Natural killer cell treated with Interleukin-12 subunit alpha and Interleukin-12 subunit beta and Interleukin-15 and Interleukin-18, amount 100 ng/mL, for 72 hours (primary cell): ENCODE results near the gene CST11. TPM values are rescaled to one million over a fixed set of nuclear protein-coding genes. Genes with fewer than 3 reads are reported as not detected.

Experiments used
- ATAC-seq, 2 donors: fragments of 150-1000 bp; cut with Tn5 transposase in 1 of 2; sonication (Bioruptor Pico), chemical (Tn5 transposase) in 1 of 2; 2 replicates each; pipeline ENCODE4 v1.10.0; 2021
- DNase-seq: peaks from one replicate; pipeline ENCODE4 v3.0.0; 2022; ENCODE audit warnings: low spot score
- H3K27ac Mint-ChIP-seq, 2 donors: 1 replicate in 1 of 2; 2 replicates in 1 of 2; pipeline ENCODE4 v1.8.0; 2022; ENCODE audit warnings: mixed read lengths in 2 of 2, mild to moderate bottlenecking in 1 of 2, moderate library complexity in 1 of 2
- H3K27me3 Mint-ChIP-seq, 2 donors: 1 replicate in 1 of 2; 2 replicates in 1 of 2; pipeline ENCODE4 v1.8.0; 2022; ENCODE audit warnings: mixed read lengths in 2 of 2
- H3K36me3 Mint-ChIP-seq: one replicate; pipeline ENCODE4 v1.8.0; 2022; ENCODE audit warnings: mixed read lengths
- H3K4me1 Mint-ChIP-seq, 2 donors: 1 replicate in 1 of 2; 2 replicates in 1 of 2; pipeline ENCODE4 v1.8.0; 2022; ENCODE audit warnings: low read depth in 2 of 2, mixed read lengths in 2 of 2, mild to moderate bottlenecking in 1 of 2
- H3K4me3 Mint-ChIP-seq: one replicate; pipeline ENCODE4 v1.8.0; 2022; ENCODE audit warnings: mixed read lengths
- H3K9me3 Mint-ChIP-seq: 2 replicates; pipeline ENCODE4 v1.8.0; 2022; ENCODE audit warnings: mixed read lengths
- total RNA-seq, 2 donors: library from RNA; stranded (reverse); gene quantifications; one replicate each; pipeline ENCODE4 v1.2.3, GENCODE V29; 2022

The CST11 gene, protein sequence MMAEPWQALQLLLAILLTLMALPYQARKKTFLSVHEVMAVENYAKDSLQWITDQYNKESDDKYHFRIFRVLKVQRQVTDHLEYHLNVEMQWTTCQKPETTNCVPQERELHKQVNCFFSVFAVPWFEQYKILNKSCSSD
- total RNA-seq: not detected

DNA sequence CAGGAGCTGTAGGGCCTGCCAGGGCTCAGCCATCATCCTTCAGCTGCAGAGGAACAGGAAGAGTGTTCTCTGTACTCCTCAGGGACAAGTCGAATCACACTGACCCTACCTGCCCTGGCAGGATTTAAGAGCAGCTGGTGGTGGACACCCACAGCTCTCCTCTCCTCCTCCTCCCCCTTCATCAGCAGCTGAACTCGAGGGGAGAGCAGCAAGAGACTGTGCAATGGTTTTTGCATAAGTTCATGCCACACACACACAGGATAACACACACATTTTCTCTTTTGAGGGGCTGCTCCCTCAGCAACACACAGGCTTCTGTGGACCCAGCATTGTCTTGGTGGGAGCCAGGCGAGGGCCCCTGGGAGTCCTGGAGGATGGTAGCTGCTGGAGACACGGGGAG is at the start of gene CST11:
Gene CST11 (minus strand): TSS at position 101 of the 400 bp plus-strand sequence. CDS start 65 bp downstream, at position 36.
- H3K4me1 Mint-ChIP-seq: peaks cover 21 to 36% of the 10 kb centered on the region in 2 donors

DNA sequence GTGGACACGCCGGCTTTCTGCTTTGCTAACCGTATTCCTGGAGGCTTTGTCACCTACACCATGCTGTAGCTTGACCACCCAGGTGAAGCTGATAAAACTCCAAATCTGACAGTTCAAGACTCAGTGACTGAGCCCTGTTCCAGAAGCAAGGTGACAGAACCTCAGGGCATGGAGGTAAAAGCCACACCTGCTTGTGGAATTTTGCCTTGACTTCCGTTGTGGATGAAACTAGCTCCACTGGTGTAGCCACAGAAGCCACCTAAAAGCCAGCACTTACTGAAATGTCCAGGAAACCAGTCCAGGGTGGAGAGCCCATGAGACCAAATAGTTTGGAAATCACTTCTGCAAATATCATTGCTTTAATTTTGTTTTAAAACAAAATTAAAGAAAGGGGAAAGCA is 49.2 kb upstream of the CST11 start:
- Mint-ChIP-seq H3K36me3 (peaks cover 10% of the 10 kb centered on the region), H3K4me3 (no peak overlapping the region), H3K27ac (no peak overlapping the region), H3K9me3 (no peaks in the 10 kb centered on the region), H3K4me1 (peaks cover 11 to 13% of the 10 kb centered on the region in 2 donors), H3K27me3 (peaks cover 6 to 14% of the 10 kb centered on the region in 2 donors)
- DNase-seq (no peak), ATAC-seq (no peak)

More for the DNA sequence above, at the start of gene CST11:
- Mint-ChIP-seq H3K36me3 (no peaks in the 10 kb centered on the region), H3K27me3 (no peaks in the 10 kb centered on the region), H3K9me3 (no peaks in the 10 kb centered on the region), H3K4me3 (no peak within 1 kb of the TSS), H3K27ac (no peak within 1 kb of the TSS)
- ATAC-seq: no peak
- no peak for DNase-seq

GRCh38 chr20:23497536-23497935 is 44.9 kb upstream of the CST11 start:
- H3K9me3 Mint-ChIP-seq: no peaks in the 10 kb centered on the region
- H3K4me1 Mint-ChIP-seq: peaks cover 6 to 12% of the 10 kb centered on the region in 2 donors
- no peak overlapping the region for H3K27ac Mint-ChIP-seq
- peaks cover 21% of the 10 kb centered on the region for H3K36me3 Mint-ChIP-seq
- H3K4me3 Mint-ChIP-seq: no peak overlapping the region
- H3K27me3 Mint-ChIP-seq: peaks cover 3 to 6% of the 10 kb centered on the region in 2 donors
- DNase-seq (no peak), ATAC-seq (peak; percentile 20 to 60)

DNA sequence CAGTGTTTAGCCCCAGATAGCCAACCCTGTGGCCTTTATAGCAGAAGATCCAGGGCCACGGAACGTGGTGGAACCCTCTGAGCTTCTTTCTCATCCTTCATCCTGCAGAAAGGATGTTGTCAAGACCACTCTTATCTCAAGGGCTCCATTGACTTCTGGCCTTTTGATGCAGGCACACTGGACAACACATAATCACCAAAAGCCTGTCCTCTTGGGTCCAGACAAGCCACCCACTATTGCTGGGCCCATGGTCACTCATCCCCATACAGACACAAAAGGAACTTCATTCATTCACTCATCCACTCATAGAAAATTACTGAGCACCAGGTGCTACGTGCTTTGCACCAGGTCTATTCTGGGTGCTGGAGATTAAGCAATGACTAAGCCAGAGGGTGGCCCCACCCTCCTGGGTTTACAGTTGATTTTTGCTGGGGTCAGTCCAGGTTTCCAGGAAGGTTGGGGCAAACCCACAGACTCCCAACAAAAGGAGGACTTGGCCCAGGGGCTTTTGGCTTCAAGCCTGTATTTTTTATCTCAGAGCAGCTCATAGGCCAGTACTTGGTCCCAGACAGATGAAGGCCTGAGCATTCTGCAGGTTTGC is 40.6 kb upstream of the CST11 start:
- peaks cover 21% of the 10 kb centered on the region for H3K36me3 Mint-ChIP-seq
- no peak overlapping the region for H3K4me3 Mint-ChIP-seq
- DNase-seq: no peak
- H3K27me3 Mint-ChIP-seq: peaks cover 0 to 6% of the 10 kb centered on the region in 2 donors
- H3K4me1 Mint-ChIP-seq: peaks cover 6 to 19% of the 10 kb centered on the region in 2 donors
- no peak for ATAC-seq
- no peaks in the 10 kb centered on the region for H3K9me3 Mint-ChIP-seq
- no peak overlapping the region for H3K27ac Mint-ChIP-seq

DNA sequence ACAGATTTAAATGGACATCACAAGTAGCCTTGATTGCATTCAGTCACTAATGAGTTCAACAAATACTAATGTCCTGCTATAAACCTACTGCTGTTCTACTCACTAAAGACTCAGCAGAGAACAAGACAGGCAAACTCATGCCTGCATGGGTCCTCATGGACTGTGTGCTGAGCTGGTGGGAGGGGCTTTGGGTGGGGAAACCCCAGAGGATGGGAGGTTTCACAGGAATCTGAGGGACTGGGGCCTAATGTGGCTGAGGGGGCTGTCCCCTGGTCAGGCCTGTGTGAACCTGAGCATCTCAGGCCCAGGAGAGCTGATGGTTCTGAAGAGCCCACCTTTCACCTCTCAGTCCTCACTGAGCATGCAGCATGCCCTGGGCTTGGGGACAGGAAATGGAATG is 39.6 kb upstream of the CST11 start:
- H3K27ac Mint-ChIP-seq: no peak overlapping the region
- DNase-seq: no peak
- H3K4me1 Mint-ChIP-seq: peaks cover 0 to 12% of the 10 kb centered on the region in 2 donors
- no peak overlapping the region for H3K4me3 Mint-ChIP-seq
- H3K27me3 Mint-ChIP-seq: no peaks in the 10 kb centered on the region
- H3K36me3 Mint-ChIP-seq: peaks cover 14% of the 10 kb centered on the region
- peak in 1 of 2 donors; percentile 81 for ATAC-seq
- no peaks in the 10 kb centered on the region for H3K9me3 Mint-ChIP-seq

DNA sequence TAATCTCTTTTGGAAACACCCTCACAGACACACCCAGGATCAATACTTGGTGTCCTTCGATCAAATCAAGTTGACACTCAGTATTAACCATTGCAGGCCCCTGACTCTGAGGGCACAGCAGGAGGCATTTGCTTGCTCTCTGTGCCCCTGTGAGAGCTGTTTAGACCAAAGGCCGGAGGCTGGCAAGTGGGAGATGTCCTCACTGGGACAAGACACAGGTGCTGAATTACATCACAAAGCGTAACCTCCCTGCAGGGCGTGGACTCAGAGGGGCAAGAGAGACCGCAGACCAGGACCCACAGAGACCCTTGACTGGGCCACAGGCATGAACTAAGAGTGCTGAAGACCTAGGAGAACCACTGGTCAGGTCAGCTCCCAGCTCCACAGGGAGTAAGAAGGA is 38.1 kb upstream of the CST11 start, which contains the start of gene CST8:
Gene CST8 (plus strand): TSS at position 301 of the 400 bp plus-strand sequence. CDS start 551 bp downstream, outside the sequence.
- Mint-ChIP-seq H3K9me3 (no peaks in the 10 kb centered on the region), H3K4me3 (no peak within 1 kb of the TSS), H3K27ac (no peak within 1 kb of the TSS), H3K4me1 (peaks cover 0 to 12% of the 10 kb centered on the region in 2 donors), H3K27me3 (no peaks in the 10 kb centered on the region), H3K36me3 (peaks cover 3% of the 10 kb centered on the region)
- DNase-seq (no peak), ATAC-seq (peak in 1 of 2 donors; percentile 27)

GRCh38 chr20:23488996-23489395 is 36.3 kb upstream of the CST11 start:
- no peaks in the 10 kb centered on the region for H3K27me3 Mint-ChIP-seq
- DNase-seq: no peak
- H3K36me3 Mint-ChIP-seq: no peaks in the 10 kb centered on the region
- H3K4me3 Mint-ChIP-seq: no peak overlapping the region
- no peaks in the 10 kb centered on the region for H3K9me3 Mint-ChIP-seq
- H3K4me1 Mint-ChIP-seq: peaks cover 0 to 11% of the 10 kb centered on the region in 2 donors
- no peak overlapping the region for H3K27ac Mint-ChIP-seq
- no peak for ATAC-seq

GRCh38 chr20:23488470-23488869 is 35.8 kb upstream of the CST11 start:
- Mint-ChIP-seq H3K9me3 (no peaks in the 10 kb centered on the region), H3K27ac (no peak overlapping the region), H3K4me1 (peaks cover 0 to 12% of the 10 kb centered on the region in 2 donors), H3K27me3 (no peaks in the 10 kb centered on the region), H3K4me3 (no peak overlapping the region), H3K36me3 (no peaks in the 10 kb centered on the region)
- ATAC-seq (no peak), DNase-seq (no peak)

DNA sequence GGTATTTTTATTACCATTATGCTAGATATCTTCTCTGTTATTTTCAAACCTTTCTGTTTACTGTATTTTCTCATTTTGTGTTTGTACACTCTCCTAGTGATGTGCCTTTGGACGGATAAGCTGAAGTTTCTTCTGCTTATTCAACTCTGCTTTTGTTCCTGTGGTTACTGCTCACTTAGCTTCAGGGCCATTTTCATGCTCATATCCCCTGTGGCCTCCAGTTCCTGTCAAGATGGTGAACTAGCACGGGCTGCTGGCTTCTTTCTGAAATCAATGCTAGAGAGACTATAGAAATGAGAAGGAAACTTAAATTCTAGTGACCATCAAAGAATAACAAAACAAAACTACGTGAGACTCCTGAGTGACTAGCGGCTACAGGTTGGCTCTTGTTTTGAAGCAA is 31.4 kb upstream of the CST11 start:
- H3K36me3 Mint-ChIP-seq: no peaks in the 10 kb centered on the region
- no peak overlapping the region for H3K4me3 Mint-ChIP-seq
- DNase-seq: no peak
- H3K27me3 Mint-ChIP-seq: no peaks in the 10 kb centered on the region
- no peaks in the 10 kb centered on the region for H3K9me3 Mint-ChIP-seq
- H3K27ac Mint-ChIP-seq: no peak overlapping the region
- no peak for ATAC-seq
- peaks cover 2 to 5% of the 10 kb centered on the region in 2 donors for H3K4me1 Mint-ChIP-seq

DNA sequence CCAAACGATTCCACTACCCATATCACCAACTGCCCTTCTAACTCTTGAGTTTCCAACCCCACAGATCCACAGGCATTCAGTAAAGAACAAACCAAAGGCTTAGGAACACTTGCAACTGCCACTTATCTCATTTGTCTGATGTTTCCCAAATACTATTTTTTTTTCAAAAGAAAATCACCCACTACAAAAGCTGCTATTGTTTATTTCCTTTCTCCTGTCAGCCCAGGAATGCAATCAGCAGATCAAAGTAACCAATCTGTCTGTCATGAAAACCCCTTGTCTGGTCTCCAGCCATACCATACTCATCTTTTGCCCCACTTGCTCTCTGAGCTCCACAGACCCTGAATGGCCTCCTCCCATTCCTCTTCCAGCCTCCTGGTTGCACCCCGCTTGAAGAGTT is 29.5 kb upstream of the CST11 start:
- no peak for ATAC-seq

GRCh38 chr20:23479043-23479442 is 26.4 kb upstream of the CST11 start:
- DNase-seq (no peak), ATAC-seq (no peak)
- Mint-ChIP-seq H3K4me1 (peaks cover 1 to 5% of the 10 kb centered on the region in 2 donors), H3K4me3 (no peak overlapping the region), H3K9me3 (no peaks in the 10 kb centered on the region), H3K27me3 (no peaks in the 10 kb centered on the region), H3K27ac (no peak overlapping the region), H3K36me3 (no peaks in the 10 kb centered on the region)

More for the DNA sequence above, 29.5 kb upstream of the CST11 start:
- no peak overlapping the region for H3K4me3 Mint-ChIP-seq
- no peaks in the 10 kb centered on the region for H3K27me3 Mint-ChIP-seq
- no peak for DNase-seq
- no peaks in the 10 kb centered on the region for H3K9me3 Mint-ChIP-seq
- peaks cover 2 to 5% of the 10 kb centered on the region in 2 donors for H3K4me1 Mint-ChIP-seq
- H3K27ac Mint-ChIP-seq: no peak overlapping the region
- no peaks in the 10 kb centered on the region for H3K36me3 Mint-ChIP-seq

DNA sequence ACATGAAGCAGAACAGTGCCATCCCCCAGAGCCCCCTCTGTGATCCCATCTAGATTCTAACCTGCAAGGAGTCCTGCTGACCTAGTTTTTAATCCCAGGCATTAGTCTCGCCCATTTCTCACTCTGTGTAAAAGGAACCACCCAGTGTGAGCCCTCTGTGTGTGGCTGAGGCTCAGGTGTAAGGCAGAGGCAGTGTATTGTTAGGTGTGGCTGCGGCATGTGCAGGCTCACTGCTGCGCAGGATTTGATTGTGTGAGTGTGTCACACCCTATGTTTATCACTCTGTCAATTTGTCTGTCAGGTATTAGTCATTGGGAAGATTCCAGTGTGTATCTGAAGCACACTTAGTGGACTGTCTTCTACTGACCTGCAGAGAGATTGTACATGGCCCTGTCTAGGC is 24.5 kb upstream of the CST11 start:
- Mint-ChIP-seq H3K4me1 (peaks cover 0 to 5% of the 10 kb centered on the region in 2 donors), H3K36me3 (no peaks in the 10 kb centered on the region), H3K4me3 (no peak overlapping the region), H3K27me3 (no peaks in the 10 kb centered on the region), H3K9me3 (no peaks in the 10 kb centered on the region), H3K27ac (no peak overlapping the region)
- ATAC-seq: peak in 1 of 2 donors; percentile 33
- DNase-seq: no peak

- H3K9me3 Mint-ChIP-seq: no peaks in the 10 kb centered on the region
- H3K36me3 Mint-ChIP-seq: no peaks in the 10 kb centered on the region
- H3K27me3 Mint-ChIP-seq: no peaks in the 10 kb centered on the region
- peaks cover 0 to 5% of the 10 kb centered on the region in 2 donors for H3K4me1 Mint-ChIP-seq
- H3K27ac Mint-ChIP-seq: no peak overlapping the region
- ATAC-seq (peak; percentile 13 to 40), DNase-seq (no peak)
- no peak overlapping the region for H3K4me3 Mint-ChIP-seq
Measured at GRCh38 chr20:23476015-23476754, 23.5 kb upstream of the CST11 start.

- Mint-ChIP-seq H3K27ac (no peak overlapping the region), H3K27me3 (no peaks in the 10 kb centered on the region), H3K9me3 (no peaks in the 10 kb centered on the region), H3K4me1 (peaks cover 0 to 5% of the 10 kb centered on the region in 2 donors), H3K36me3 (no peaks in the 10 kb centered on the region), H3K4me3 (no peak overlapping the region)
- DNase-seq (no peak), ATAC-seq (peak in 1 of 2 donors; percentile 41)
Measured at GRCh38 chr20:23475395-23475794, 22.7 kb upstream of the CST11 start.
